ENCODE results near the gene WIPF1.

Gene WIPF1

GRCh38 chr2:174545240-174545639 is 52.4 kb downstream of the WIPF1 start:
- H3K27me3 ChIP-seq (ENCODE audit: insufficient read depth, low read length, poor library complexity, severe bottlenecking), result no peaks in the 10 kb centered on the region

GRCh38 chr2:174544802-174545201 is 52.8 kb downstream of the WIPF1 start:
- no peak overlapping the region for H3K9ac ChIP-seq (ENCODE audit: low read depth, low read length, poor library complexity, severe bottlenecking)
- no peaks in the 10 kb centered on the region for H3F3A ChIP-seq (ENCODE audit: low read depth)
- H3K36me3 ChIP-seq (ENCODE audit: insufficient read depth, low read length), result no peaks in the 10 kb centered on the region
- H3K4me1 ChIP-seq (ENCODE audit: insufficient read depth, low read length, poor library complexity, severe bottlenecking), result no peaks in the 10 kb centered on the region
- no peaks in the 10 kb centered on the region for H3K9me3 ChIP-seq (ENCODE audit: insufficient read depth, low read depth, low read length)
- H3K79me2 ChIP-seq (ENCODE audit: insufficient read depth, low read length), result no peaks in the 10 kb centered on the region
- no peak overlapping the region for H3K4me2 ChIP-seq (ENCODE audit: low read depth, low read length, poor library complexity, severe bottlenecking)
- H4K20me1 ChIP-seq (ENCODE audit: insufficient read depth, low read length, poor library complexity, severe bottlenecking), result no peaks in the 10 kb centered on the region
- H3K4me3 ChIP-seq (ENCODE audit: low read length, poor library complexity, severe bottlenecking), result no peak overlapping the region
- TF ChIP-seq CTCF (conservative IDR thresholded peaks at IDR 0.05; ENCODE audit: low read length) (no peak), EZH2phosphoT487 (IDR thresholded peaks at IDR 0.05; ENCODE audit: borderline replicate concordance) (no peak)
- no peaks in the 10 kb centered on the region for H3K27me3 ChIP-seq (ENCODE audit: insufficient read depth, low read length, poor library complexity, severe bottlenecking)
- H2AFZ ChIP-seq (ENCODE audit: low read length), result no peak overlapping the region
- no peaks in the 10 kb centered on the region for H3K9me2 ChIP-seq (replicated peaks; ENCODE audit: low read depth, low read length)

More at GRCh38 chr2:174545240-174545639, 52.4 kb downstream of the WIPF1 start:
- Histone ChIP-seq H3K79me2 (ENCODE audit: insufficient read depth, low read length) (no peaks in the 10 kb centered on the region), H3K9ac (ENCODE audit: low read depth, low read length, poor library complexity, severe bottlenecking) (no peak overlapping the region), H3K4me1 (ENCODE audit: insufficient read depth, low read length, poor library complexity, severe bottlenecking) (no peaks in the 10 kb centered on the region), H4K20me1 (ENCODE audit: insufficient read depth, low read length, poor library complexity, severe bottlenecking) (no peaks in the 10 kb centered on the region), H3K9me2 (replicated peaks; ENCODE audit: low read depth, low read length) (no peaks in the 10 kb centered on the region), H3F3A (ENCODE audit: low read depth) (no peaks in the 10 kb centered on the region), H3K4me3 (ENCODE audit: low read length, poor library complexity, severe bottlenecking) (no peak overlapping the region), H3K36me3 (ENCODE audit: insufficient read depth, low read length) (no peaks in the 10 kb centered on the region), H3K4me2 (ENCODE audit: low read depth, low read length, poor library complexity, severe bottlenecking) (no peak overlapping the region), H2AFZ (ENCODE audit: low read length) (no peak overlapping the region), H3K9me3 (ENCODE audit: insufficient read depth, low read depth, low read length) (no peaks in the 10 kb centered on the region)
- TF ChIP-seq EZH2phosphoT487 (IDR thresholded peaks at IDR 0.05; ENCODE audit: borderline replicate concordance) (no peak), CTCF (conservative IDR thresholded peaks at IDR 0.05; ENCODE audit: low read length) (no peak)

- no peak overlapping the region for H2AFZ ChIP-seq (ENCODE audit: low read length)
- H3F3A ChIP-seq (ENCODE audit: low read depth), result no peaks in the 10 kb centered on the region
- TF ChIP-seq CTCF (conservative IDR thresholded peaks at IDR 0.05; ENCODE audit: low read length) (no peak), EZH2phosphoT487 (IDR thresholded peaks at IDR 0.05; ENCODE audit: borderline replicate concordance) (no peak)
- H3K4me3 ChIP-seq (ENCODE audit: low read length, poor library complexity, severe bottlenecking), result no peak overlapping the region
- H3K4me1 ChIP-seq (ENCODE audit: insufficient read depth, low read length, poor library complexity, severe bottlenecking), result no peaks in the 10 kb centered on the region
- H3K27me3 ChIP-seq (ENCODE audit: insufficient read depth, low read length, poor library complexity, severe bottlenecking), result no peaks in the 10 kb centered on the region
- H3K36me3 ChIP-seq (ENCODE audit: insufficient read depth, low read length), result no peaks in the 10 kb centered on the region
- H4K20me1 ChIP-seq (ENCODE audit: insufficient read depth, low read length, poor library complexity, severe bottlenecking), result no peaks in the 10 kb centered on the region
- H3K9me3 ChIP-seq (ENCODE audit: insufficient read depth, low read depth, low read length), result no peaks in the 10 kb centered on the region
- H3K79me2 ChIP-seq (ENCODE audit: insufficient read depth, low read length), result no peaks in the 10 kb centered on the region
- no peaks in the 10 kb centered on the region for H3K9me2 ChIP-seq (replicated peaks; ENCODE audit: low read depth, low read length)
- H3K9ac ChIP-seq (ENCODE audit: low read depth, low read length, poor library complexity, severe bottlenecking), result no peak overlapping the region
- no peak overlapping the region for H3K4me2 ChIP-seq (ENCODE audit: low read depth, low read length, poor library complexity, severe bottlenecking)
These were observed 53.4 kb downstream of the WIPF1 start for GRCh38 chr2:174544156-174544555.
